ENCODE data around the gene LZTS3.
"Not testable (repeated sequence)": the region's sequence is repeated elsewhere in the genome, so short reads cannot be mapped to it uniquely, and the experiment has no call there.

The LZTS3 gene

DNA sequence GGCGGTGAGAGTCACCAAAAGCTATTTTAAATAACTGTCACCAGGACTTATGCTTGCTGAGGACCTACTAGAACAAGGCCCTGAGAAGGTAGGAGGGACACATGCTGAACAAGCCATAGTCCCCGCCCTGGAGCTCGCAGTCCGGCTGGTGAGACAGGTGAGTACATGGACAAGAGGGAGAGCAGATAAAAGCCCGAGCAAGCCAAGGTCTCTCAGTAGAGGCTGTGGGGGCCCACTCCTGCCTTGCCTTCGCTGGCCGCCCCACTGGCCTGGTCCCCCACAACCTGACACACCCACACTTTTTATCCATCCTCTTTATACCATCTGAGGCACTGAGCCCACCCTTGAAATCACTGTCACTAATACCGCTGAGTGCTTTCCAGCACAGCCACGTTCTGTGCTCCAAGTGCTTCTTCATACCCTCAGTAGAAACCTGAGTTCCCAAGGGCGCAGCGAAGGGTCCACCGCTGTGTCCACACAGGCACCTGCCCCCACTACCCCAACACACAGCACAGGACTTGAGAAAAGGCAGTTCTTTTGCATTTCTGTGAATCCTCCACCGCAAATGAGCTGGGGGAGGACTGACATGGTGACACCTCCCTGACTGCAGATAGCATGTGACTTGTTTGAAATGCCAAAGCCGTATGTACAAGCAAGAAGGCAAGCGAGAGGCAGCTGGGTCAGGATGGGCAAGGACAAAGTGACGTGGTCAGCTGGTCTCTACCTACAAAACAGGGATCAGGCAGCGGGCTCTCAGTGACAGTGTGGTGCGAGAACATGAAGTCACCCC lies 19.1 kb upstream of the LZTS3 start:
- DNase-seq: no peak

- no peak for DNase-seq
These were observed 17.3 kb upstream of the LZTS3 start for GRCh38 chr20:3190681-3191111.

GRCh38 chr20:3189561-3190131 lies 16.3 kb upstream of the LZTS3 start:
- no peak for DNase-seq

- no peak for DNase-seq
These were observed 15.6 kb upstream of the LZTS3 start for GRCh38 chr20:3188823-3189413.

GRCh38 chr20:3187861-3188260 lies 14.5 kb upstream of the LZTS3 start:
- DNase-seq: not testable (repeated sequence)

- no peak for DNase-seq
These were observed 10.7 kb upstream of the LZTS3 start for GRCh38 chr20:3183896-3184612.

- not testable (repeated sequence) for DNase-seq
These were observed 9.1 kb upstream of the LZTS3 start for GRCh38 chr20:3182429-3182828.

DNA sequence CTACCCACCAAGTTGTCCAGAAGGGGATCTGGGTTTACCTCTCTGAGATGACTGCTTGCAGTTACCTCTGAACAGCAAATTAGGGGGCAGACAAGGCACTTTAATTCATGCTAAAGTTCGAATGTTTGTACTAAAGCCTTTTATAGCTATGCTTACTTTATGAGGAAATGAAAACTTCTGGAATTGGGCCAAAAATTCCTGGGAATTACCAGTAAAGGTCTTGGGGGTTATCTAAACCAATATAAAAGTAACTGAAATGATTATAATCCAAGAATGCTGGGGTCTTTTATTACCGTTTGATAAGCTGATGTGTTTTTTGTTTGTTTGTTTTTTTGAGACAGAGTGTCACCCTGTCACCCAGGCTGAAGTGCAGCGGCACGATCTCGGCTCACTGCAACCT lies 7.9 kb upstream of the LZTS3 start:
- no peak for DNase-seq

DNA sequence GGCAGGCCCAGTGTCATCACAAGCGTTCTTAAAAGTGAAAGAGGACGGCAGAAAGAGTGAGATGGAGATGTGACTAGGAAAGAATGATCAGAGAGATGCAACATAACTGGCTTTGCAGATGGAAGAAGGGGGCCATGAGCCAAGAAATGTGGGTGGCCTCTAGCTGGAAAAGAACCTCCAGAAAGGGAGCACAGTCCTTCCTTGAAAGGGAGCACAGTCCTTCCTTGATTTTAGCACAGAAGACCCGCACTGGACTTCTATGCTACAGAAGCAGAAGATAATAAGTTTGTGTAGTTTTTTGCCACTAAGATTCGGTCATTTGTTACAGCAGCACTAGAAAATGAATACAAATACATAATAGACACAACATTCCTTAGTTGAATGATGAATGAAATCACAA lies 7.0 kb upstream of the LZTS3 start:
- no peak for DNase-seq

GRCh38 chr20:3177746-3178485 lies 4.6 kb upstream of the LZTS3 start:
- DNase-seq: peak; percentile 19

DNA sequence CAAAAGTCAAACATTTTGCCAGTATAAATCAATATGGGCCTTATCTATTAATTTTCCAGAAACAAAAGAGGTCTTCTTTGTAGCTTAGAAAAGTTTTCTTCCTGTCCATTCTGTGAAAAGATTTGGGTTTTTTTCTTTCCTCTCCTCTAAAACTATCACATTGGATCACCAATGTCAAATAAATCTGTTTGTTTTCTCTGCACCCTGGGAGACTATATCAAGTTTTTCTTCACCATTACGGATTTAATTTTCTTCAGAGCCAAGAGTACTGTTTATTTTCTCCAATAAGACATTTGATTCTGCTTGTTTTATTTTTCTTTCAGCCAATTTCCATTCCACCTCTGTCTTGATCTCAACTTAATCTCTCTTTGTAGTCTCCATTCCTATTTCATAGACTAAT lies 1.9 kb upstream of the LZTS3 start:
- no peak for DNase-seq

DNA sequence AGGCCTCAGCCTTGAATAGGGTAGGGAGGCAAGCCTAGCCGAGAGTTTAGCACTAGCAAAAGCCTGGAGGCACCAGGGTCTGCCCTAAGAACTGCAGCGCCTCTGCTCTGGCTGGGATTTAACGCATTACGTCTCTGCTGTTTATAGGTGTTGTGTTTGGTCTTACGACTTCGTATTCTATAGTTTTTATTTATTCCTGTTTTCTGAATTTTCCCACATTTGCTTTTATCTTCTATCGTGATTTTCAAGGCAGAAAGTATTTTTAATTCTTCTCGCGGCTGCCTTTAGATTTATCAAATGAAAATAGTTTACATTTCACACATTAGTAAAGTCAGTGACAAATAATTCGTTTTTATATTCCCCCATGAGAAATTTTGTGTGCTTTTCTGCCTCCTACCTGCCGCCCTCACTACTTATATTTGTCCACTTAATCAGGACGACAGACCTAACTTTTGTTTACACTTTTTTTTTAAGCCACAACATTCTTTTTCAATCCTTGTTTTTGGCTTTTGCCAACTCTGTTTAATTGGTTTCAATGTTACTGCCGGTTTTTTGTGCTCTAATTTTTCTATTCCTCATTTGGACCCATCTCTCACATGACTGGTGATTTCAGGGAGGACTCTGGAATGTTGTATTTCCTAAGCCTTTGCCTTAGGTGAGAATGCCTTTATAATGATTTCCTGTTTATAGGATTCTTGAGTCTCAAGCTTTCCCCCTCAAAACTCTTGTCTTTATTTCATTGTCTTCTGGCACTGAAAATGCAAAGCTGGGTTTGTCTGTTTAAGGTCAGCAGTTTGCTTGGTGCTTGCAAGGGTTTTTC lies 1.3 kb upstream of the LZTS3 start:
- DNase-seq: no peak

DNA sequence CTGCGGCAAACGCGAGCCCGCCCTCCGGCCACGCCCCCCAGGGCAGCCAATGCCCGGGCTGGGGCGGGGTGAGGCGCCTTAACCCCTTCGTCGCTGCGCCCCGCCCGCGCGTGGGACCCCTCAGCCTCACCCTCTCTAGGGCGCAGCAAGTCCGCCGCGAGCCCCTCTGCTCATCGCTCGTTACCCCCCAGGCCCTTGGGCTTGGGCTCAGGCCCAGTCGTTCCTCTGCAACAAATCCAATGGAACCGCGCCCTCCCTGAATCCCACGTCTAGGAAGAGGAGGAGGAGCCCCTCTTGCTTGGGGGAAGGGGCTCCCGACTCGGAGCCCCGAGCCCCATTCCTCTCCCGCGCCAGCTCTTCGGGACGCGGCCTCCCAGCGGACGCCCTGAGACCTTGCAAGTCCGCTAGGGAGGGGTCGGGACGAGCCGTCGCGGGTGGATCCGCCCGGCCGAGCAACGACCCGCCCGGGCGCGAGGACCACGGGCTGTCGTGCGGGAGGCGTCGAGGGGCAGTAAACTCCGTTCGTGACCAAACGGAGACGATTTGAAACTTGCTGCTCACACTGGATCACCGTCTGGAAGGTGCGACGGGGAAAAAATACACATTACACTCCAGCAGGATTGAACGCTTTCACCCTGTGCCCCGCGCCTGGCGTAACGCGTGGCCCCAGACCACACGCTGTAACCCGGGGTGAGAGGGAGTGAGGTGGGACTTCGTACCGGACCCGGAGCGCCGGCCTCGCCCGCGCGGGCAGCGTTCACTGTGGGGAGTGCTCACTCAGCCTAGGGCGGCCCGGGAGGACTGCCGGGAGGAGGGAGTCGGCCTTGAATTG lies 477 bp upstream of the LZTS3 start:
- DNase-seq: peak; percentile 89

- DNase-seq: no peak
These were observed 1.0 kb downstream of the LZTS3 start for GRCh38 chr20:3172126-3172932.

DNA sequence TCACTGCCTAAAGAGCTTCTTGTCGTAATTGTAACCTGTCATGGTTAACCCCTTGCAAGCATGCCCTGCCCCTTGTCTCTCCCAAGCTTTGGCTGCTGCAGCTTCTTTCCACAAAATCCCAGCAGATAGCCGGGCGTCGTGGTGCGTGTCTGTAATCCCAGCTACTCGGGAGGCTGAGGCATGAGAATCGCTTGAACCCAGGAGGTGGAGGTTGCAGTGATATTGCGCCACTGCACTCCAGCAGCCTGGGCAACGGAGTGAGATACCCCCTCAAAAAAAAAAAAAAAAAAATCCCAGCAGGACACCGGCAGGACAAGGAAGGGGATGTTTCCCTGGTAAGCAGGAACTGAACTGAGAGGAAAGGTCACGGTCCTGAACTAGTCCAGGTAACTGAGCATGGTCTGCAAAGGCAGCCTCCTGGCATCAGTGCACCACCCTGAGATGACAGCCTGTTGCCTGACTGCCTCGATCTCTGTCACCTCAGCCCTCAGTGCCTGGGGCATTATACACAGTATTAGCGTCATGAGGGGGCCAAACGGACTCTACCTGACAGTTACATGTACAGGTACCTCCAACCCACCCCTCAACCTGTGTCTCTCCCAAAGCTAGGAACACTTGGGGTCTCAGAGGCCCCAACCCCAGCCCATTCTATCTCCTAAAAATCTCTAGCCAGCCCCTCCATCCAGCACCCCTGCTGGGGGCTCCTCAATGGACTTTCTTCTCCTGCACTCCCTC lies 1.8 kb downstream of the LZTS3 start:
- DNase-seq: no peak

DNA sequence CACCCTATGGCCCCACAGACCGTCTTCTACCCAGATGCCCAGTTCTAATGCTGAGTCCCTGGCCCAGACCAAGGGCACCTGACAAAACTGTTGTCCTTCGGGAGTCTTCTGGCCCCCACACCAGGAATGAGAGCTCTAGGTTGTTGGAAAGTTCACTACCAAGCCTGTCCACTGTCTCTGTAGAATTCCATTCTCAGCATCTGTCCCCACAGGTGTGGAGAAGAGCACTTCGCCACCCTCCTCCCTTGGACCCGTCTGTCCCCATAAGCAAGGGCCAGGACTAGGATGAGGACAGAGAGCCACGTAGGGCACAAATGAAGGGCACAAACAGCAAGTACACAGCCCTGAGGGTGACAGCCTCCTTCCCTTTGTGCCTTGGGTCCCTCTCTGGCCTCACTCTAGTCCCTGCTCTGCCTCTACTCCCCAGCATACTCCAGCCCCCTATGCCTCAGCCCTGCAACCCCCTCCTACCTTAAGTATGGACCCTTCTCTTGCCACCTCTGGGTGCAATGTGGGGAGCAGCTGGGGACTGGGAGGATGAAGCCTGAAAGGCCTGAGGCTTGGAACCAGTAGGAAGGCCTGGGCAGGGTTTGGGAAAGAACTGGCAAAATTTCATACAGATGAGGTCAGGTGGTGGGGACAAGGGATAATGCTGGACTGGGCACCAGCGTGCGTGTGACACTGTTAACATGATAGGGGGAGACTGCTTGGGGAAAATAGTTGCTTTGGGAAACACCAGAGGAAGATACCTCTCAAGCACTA lies 4.3 kb downstream of the LZTS3 start:
- DNase-seq: no peak

DNA sequence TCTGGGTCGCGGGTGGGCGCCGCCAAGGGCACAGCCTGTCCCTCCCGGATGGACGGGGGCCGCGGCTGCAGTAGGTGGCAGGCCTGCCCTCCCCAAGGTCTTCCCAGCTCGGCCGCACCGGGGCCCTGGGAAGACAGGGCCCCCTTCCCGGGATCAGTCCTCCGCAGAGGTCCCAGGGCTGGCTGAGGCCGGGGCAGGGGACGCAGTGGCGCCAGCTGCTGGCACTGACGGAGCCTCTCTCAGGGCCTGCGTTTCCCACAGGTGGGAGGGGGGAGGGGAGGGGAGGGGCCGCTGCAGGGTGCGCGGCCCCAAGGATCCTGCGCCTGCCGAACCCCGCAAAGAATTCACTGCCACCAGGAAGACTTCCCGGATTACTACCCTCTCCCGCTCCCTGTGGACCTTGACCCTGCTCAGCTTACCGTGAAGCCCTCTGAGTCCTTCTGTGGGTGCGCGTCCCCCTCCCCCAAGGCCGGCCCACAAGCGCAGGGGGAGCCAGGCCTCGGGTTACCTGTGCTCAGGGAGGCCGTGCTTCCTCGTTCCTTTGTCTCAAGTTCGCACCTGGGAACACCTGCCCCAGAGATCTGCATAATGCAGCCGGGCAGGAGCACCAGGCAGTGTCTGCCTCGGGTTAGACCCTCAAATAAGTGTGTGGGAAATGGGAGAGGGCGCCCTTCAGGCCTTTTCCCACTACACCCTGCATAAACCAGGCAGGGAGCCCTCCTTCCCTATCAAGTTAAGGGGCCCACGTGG lies 5.1 kb downstream of the LZTS3 start:
- no peak for DNase-seq

DNA sequence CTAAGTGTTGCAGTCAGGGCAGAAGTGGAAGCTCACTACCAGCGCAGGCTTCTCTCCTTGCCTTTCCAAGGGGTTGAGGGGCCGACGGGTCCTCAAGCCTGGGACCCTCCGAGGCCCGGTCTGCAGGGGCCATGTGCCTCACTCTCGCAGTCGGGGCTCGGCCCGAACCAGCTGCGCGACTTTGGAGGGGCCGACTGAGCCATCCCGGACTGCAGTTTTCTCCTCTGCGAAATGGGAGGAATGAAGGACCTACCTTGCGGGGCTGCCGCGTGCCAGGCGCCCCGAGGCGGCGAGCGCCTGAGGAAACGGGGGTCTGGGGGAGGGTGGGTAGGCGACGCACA lies 5.6 kb downstream of the LZTS3 start:
- no peak for DNase-seq
